ENCODE results near the gene MED28. TPM values are rescaled to one million over a fixed set of nuclear protein-coding genes. Genes with fewer than 3 reads are reported as not detected.

The MED28 gene
- polyA plus RNA-seq, 1 of the 3 experiments (the other 2 are of a cell fraction): 7.5 TPM

GRCh38 chr4:17665346-17665745, 50.9 kb downstream of the MED28 start:
- 11% methylated on average over 1 of the region's 1 CpG for WGBS (ENCODE audit: low lambda C conversion rate)
- POLR2A ChIA-PET: no interaction called here

More at GRCh38 chr4:17665346-17665745, 50.9 kb downstream of the MED28 start:
- H3K36me3 ChIP-seq (replicated peaks in 1 of 2; ENCODE audit: control insufficient read depth in 1 of 2, insufficient read depth in 2 of 2, low read length in 1 of 2): no peaks in the 10 kb centered on the region
- no peak overlapping the region for H3K27ac ChIP-seq (ENCODE audit: low read depth in 2 of 2, low read length in 1 of 2)
- no peaks in the 10 kb centered on the region for H3K79me2 ChIP-seq (ENCODE audit: insufficient read depth)
- CTCF ChIA-PET: no interaction called here
- H3K4me1 ChIP-seq (ENCODE audit: control insufficient read depth in 1 of 2, insufficient read depth in 2 of 2, low read depth in 1 of 2, low read length in 1 of 2): peaks cover 0 to 24% of the 10 kb centered on the region in 2 experiments; a peak in 2 of 4 replicates
- H3K9me2 ChIP-seq: no peaks in the 10 kb centered on the region
- H3K9ac ChIP-seq: no peak overlapping the region
- H3K4me2 ChIP-seq: no peak overlapping the region
- H3K4me3 ChIP-seq (ENCODE audit: low read depth in 2 of 2, low read length in 1 of 2): no peak overlapping the region
- H3K9me3 ChIP-seq: no peaks in the 10 kb centered on the region
- no peak for DNase-seq
- no peaks in the 10 kb centered on the region for H4K20me1 ChIP-seq (ENCODE audit: insufficient read depth)
- H3K27me3 ChIP-seq (ENCODE audit: insufficient read depth): no peaks in the 10 kb centered on the region
- TF ChIP-seq, protein P1, sequence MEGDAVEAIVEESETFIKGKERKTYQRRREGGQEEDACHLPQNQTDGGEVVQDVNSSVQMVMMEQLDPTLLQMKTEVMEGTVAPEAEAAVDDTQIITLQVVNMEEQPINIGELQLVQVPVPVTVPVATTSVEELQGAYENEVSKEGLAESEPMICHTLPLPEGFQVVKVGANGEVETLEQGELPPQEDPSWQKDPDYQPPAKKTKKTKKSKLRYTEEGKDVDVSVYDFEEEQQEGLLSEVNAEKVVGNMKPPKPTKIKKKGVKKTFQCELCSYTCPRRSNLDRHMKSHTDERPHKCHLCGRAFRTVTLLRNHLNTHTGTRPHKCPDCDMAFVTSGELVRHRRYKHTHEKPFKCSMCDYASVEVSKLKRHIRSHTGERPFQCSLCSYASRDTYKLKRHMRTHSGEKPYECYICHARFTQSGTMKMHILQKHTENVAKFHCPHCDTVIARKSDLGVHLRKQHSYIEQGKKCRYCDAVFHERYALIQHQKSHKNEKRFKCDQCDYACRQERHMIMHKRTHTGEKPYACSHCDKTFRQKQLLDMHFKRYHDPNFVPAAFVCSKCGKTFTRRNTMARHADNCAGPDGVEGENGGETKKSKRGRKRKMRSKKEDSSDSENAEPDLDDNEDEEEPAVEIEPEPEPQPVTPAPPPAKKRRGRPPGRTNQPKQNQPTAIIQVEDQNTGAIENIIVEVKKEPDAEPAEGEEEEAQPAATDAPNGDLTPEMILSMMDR (IDR thresholded peaks at IDR 0.05): no peak
- TF ChIP-seq, protein P2, sequence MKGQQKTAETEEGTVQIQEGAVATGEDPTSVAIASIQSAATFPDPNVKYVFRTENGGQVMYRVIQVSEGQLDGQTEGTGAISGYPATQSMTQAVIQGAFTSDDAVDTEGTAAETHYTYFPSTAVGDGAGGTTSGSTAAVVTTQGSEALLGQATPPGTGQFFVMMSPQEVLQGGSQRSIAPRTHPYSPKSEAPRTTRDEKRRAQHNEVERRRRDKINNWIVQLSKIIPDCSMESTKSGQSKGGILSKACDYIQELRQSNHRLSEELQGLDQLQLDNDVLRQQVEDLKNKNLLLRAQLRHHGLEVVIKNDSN (IDR thresholded peaks at IDR 0.05; ENCODE audit: borderline replicate concordance, low read depth): no peak
- TF ChIP-seq MAX (IDR thresholded peaks at IDR 0.05; ENCODE audit: low read depth): no peak
- TF ChIP-seq RAD21 (IDR thresholded peaks at IDR 0.05; ENCODE audit: low read length): no peak
- TF ChIP-seq GABPA (IDR thresholded peaks at IDR 0.05; ENCODE audit: low read depth): no peak
- no peak for TF ChIP-seq RCOR1 (IDR thresholded peaks at IDR 0.05; ENCODE audit: low read length)
- no peak for TF ChIP-seq FOXM1 (IDR thresholded peaks at IDR 0.05; ENCODE audit: low read depth)
- no peak for TF ChIP-seq POLR2AphosphoS5 (IDR thresholded peaks at IDR 0.05; ENCODE audit: low read depth, low read length)
- TF ChIP-seq EZH2phosphoT487 (IDR thresholded peaks at IDR 0.05; ENCODE audit: borderline replicate concordance, low read depth): no peak
- no peak for TF ChIP-seq FOXJ3 (CRISPR knock-in tag; IDR thresholded peaks at IDR 0.05)
- no peak for TF ChIP-seq TAF1 (IDR thresholded peaks at IDR 0.05; ENCODE audit: borderline replicate concordance, low read depth, low read length)
- no peak for TF ChIP-seq ZBTB33 (IDR thresholded peaks at IDR 0.05; ENCODE audit: borderline replicate concordance, low read depth)
- no peak for TF ChIP-seq JUND (IDR thresholded peaks at IDR 0.05)
- TF ChIP-seq ELF1 (IDR thresholded peaks at IDR 0.05): no peak
- TF ChIP-seq GATA2 (CRISPR knock-in tag; IDR thresholded peaks at IDR 0.05): no peak
- no peaks in the 10 kb centered on the region for H3F3A ChIP-seq (replicated peaks; ENCODE audit: insufficient read depth)
- H2AFZ ChIP-seq (ENCODE audit: low read depth): no peak overlapping the region

Measured in SK-N-SH (cell line).